Ascending aorta (tissue), 2 donors: Measurements from ENCODE around the gene SHH. TPM values are rescaled to one million over a fixed set of nuclear protein-coding genes. Genes with fewer than 3 reads are reported as not detected.

ENCODE experiments used
- DNase-seq, 2 donors: peaks; one replicate each; pipeline ENCODE4 v3.0.0-alpha.2; 2019; ENCODE audit warnings: low spot score in 2 of 2
- H3K27ac ChIP-seq, 2 donors: fragments of 200-600 bp; sonication (generic); one replicate each; pipeline ENCODE4 v1.5.1; 2016 to 2017; ENCODE audit warnings: mild to moderate bottlenecking in 1 of 2
- H3K27me3 ChIP-seq: fragments of 200-600 bp; sonication (generic); one replicate; pipeline ENCODE4 v1.5.1; 2017
- H3K36me3 ChIP-seq, 2 donors: fragments of 200-600 bp; sonication (generic); one replicate each; pipeline ENCODE4 v1.5.1; 2016
- H3K4me1 ChIP-seq, 2 donors: fragments of 200-600 bp; sonication (generic); one replicate each; pipeline ENCODE4 v1.5.1; 2016 to 2017; ENCODE audit warnings: mild to moderate bottlenecking in 1 of 2
- H3K4me3 ChIP-seq, 2 donors: fragments of 200-600 bp; sonication (generic); one replicate each; pipeline ENCODE4 v1.5.1; 2016 to 2017; ENCODE audit warnings: mild to moderate bottlenecking in 1 of 2
- H3K9me3 ChIP-seq, 2 donors: fragments of 200-600 bp; sonication (generic); one replicate each; pipeline ENCODE4 v1.5.1; 2016
- intact Hi-C: fragments of 100-400 bp; cut with DNase I; formaldehyde crosslinking; loops from one replicate; pipeline ENCODE4 v1.15.1; 2023
- total RNA-seq: library from RNA; depleted of rRNA; stranded (reverse); fragments of >200 nt; gene quantifications from one replicate; pipeline ENCODE4 v1.1.0, GENCODE V29; 2016
- TF ChIP-seq, protein P1 (sequence below), 3 experiments: fragments of 200-600 bp in 2 of 3; fragments of 450-650 bp in 1 of 3; sonication (generic) in 2 of 3; IDR thresholded peaks; one replicate each; pipeline ENCODE4 v1.5.1; 2016 to 2019; ENCODE audit warnings: antibody characterized with exemption in 3 of 3, mild to moderate bottlenecking in 1 of 3, moderate library complexity in 1 of 3

The SHH gene
- total RNA-seq, 1 donor from 2014 or later, result 0.11 TPM

DNA sequence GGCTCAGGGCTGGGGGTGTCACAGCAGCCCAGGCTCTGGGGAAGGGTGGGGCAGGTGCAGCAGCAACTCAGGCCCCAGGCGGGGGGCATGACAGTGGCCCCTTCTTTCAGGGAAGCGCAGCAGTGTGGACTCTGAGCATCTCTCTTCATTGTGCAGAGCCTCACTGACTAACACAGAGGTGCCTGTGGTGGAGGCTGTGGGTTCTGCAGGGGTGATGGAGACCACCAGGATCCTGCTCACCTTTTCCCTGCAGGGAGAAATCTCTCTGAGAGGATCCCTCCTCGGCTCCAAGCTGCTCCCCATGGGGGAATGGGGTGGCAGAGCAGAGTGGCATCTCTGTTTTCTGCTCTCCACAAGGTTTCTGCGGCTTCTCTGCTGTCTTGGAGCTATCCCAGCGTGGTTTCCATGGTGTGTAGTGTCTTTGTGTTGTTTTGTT, 37.8 kb upstream of the SHH start:
- no peaks in the 10 kb centered on the region for H3K36me3 ChIP-seq
- H3K27ac ChIP-seq, result no peak overlapping the region
- DNase-seq, result peak in 1 of 2 donors; percentile 33
- H3K9me3 ChIP-seq, result no peaks in the 10 kb centered on the region
- H3K4me1 ChIP-seq, result no peaks in the 10 kb centered on the region
- intact Hi-C loops, result no loop called here
- TF ChIP-seq, protein P1, sequence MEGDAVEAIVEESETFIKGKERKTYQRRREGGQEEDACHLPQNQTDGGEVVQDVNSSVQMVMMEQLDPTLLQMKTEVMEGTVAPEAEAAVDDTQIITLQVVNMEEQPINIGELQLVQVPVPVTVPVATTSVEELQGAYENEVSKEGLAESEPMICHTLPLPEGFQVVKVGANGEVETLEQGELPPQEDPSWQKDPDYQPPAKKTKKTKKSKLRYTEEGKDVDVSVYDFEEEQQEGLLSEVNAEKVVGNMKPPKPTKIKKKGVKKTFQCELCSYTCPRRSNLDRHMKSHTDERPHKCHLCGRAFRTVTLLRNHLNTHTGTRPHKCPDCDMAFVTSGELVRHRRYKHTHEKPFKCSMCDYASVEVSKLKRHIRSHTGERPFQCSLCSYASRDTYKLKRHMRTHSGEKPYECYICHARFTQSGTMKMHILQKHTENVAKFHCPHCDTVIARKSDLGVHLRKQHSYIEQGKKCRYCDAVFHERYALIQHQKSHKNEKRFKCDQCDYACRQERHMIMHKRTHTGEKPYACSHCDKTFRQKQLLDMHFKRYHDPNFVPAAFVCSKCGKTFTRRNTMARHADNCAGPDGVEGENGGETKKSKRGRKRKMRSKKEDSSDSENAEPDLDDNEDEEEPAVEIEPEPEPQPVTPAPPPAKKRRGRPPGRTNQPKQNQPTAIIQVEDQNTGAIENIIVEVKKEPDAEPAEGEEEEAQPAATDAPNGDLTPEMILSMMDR (IDR thresholded peaks at IDR 0.05), result no peak
- H3K27me3 ChIP-seq, result no peaks in the 10 kb centered on the region
- no peak overlapping the region for H3K4me3 ChIP-seq

DNA sequence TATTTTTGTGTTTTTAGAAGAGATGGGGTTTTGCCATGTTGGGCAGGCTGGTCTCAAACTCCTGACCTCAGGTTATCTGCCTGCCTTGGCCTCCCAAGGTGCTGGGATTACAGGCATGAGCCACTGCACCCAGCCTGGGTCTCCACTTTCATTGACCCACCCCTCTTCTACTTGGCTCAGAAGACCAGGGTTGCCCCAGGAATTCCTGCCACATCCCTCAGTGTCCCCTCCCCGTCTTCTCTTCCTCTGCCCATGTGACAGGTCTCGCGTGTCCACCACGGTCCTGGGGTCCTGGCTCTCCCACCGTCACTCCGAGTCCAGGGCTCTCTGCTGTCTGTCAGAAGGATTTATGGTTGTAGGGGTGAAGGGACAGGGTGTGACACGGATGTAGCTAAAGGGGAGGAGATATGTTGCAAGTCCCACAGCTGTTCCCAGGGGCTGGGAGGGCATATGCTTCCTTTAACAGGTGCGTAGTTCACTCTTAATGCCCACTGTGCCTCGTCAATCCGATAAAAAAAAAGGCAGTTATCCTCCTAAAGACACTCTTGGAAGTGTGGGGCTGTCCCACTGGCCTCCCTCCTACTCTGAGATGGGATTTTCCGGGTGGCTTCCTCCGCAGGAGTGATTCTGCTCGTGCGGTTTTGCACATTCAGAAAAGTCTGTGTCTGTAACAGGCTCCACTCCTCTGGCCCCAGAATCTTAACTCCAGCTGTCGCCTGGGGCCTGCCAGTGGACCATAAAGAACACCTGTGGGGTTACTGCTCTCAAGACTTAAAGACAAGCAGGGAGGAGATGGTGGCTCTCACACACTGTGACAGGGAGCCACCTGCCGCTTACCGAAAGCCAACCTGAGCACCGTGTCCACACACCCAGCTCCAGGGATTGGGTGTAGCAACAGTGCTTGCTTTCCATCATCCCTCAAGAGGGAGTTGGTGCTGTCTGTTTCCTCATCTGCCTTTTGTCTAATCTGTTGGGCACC, 36.7 kb upstream of the SHH start:
- H3K4me1 ChIP-seq, result no peaks in the 10 kb centered on the region
- no peak overlapping the region for H3K4me3 ChIP-seq
- H3K36me3 ChIP-seq, result no peaks in the 10 kb centered on the region
- H3K9me3 ChIP-seq, result no peaks in the 10 kb centered on the region
- TF ChIP-seq, protein P1 (IDR thresholded peaks at IDR 0.05), result no peak
- intact Hi-C loops, result no loop called here
- H3K27me3 ChIP-seq, result no peaks in the 10 kb centered on the region
- peak in 1 of 2 donors; percentile 45 for DNase-seq
- H3K27ac ChIP-seq, result no peak overlapping the region

DNA sequence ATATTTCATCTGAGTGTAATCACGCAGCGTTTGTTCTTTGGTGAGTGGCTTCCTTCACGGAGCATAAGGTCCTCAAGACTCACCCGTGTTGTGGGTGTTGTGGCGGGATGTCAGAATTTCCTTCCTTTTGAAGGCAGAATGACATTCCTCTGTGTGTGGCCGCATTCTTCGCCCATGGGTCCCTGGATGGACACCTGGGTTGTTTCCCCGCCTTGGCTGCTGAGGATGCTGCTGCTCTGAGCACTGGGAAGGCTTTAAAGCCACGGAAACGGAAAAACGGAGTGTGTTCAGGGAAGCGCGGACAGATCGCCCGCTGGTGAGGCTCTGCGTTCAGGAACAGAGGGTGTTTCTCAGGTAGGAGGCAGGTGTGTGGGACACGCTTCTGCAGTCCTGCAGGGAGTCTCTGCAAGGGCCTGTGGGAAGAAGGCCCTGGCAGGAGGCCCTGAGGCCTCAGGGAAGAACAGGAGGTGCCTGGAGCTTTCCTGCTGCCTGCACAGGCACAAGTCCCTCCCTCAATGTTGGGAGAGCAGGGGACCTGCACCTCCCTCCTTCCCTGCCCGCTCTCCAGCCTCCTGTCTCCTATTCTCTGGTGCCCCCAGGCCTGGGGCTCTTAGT, 35.7 kb upstream of the SHH start:
- H3K9me3 ChIP-seq, result no peaks in the 10 kb centered on the region
- no peaks in the 10 kb centered on the region for H3K27me3 ChIP-seq
- no peaks in the 10 kb centered on the region for H3K36me3 ChIP-seq
- H3K4me3 ChIP-seq, result no peak overlapping the region
- intact Hi-C loops, result no loop called here
- DNase-seq, result peak in 1 of 2 donors; percentile 21
- no peak overlapping the region for H3K27ac ChIP-seq
- no peaks in the 10 kb centered on the region for H3K4me1 ChIP-seq
- TF ChIP-seq, protein P1 (IDR thresholded peaks at IDR 0.05), result no peak

DNA sequence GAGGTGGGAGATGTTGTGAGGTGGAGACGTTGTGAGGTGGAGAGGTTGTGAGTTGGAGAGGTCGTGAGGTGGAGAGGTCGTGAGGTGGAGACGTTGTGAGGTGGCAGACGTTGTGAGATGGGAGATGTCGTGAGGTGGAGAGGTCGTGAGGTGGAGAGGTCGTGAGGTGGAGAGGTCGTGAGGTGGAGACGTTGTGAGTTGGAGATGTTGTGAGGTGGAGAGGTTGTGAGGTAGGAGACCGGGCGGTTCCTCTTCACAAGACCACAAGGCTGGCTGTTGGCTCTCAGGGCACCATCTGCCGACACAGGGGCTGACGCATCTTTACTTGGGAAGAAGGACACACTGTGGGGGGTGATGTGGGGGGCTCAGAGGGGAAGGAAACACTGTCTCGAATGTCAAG, 34.7 kb upstream of the SHH start:
- H3K9me3 ChIP-seq, result no peaks in the 10 kb centered on the region
- no peaks in the 10 kb centered on the region for H3K27me3 ChIP-seq
- no peaks in the 10 kb centered on the region for H3K36me3 ChIP-seq
- TF ChIP-seq, protein P1 (IDR thresholded peaks at IDR 0.05), result no peak
- H3K4me1 ChIP-seq, result no peaks in the 10 kb centered on the region
- no peak overlapping the region for H3K27ac ChIP-seq
- no peak overlapping the region for H3K4me3 ChIP-seq
- intact Hi-C loops, result no loop called here
- peak in 1 of 2 donors; percentile 42 for DNase-seq

DNA sequence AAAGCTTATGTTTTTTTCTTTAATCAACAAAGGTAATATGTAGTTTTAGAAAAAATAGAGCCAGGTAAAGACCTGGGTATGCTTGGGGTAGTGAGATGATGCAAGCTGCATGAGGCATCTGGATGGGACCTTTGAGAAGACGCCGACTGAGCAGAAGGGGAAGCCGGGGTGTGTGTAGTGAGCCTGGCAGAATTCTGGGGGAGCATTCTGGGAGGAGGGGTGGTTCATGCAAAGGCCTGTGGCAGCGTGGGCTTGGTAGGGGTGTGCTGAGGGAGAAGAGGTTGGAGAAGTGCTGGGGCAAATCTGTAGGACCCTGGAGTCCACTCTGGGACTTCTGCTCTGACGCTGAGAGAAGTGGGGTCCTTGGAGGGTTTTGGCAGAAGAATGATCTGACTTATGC, 33.9 kb upstream of the SHH start:
- intact Hi-C loops, result no loop called here
- Histone ChIP-seq H3K27ac (no peak overlapping the region), H3K4me3 (no peak overlapping the region), H3K27me3 (no peaks in the 10 kb centered on the region), H3K4me1 (no peaks in the 10 kb centered on the region), H3K36me3 (no peaks in the 10 kb centered on the region), H3K9me3 (no peaks in the 10 kb centered on the region)
- TF ChIP-seq, protein P1 (IDR thresholded peaks at IDR 0.05), result no peak
- peak in 1 of 2 donors; percentile 58 for DNase-seq
